Fibroblast of peridontal ligament (primary cell): ENCODE data around the gene ERMP1.

Source experiments
- DNase-seq: peaks from one replicate; pipeline ENCODE4 v3.0.0-alpha.2; 2010; ENCODE audit errors: extremely low read depth

ERMP1 gene

DNA sequence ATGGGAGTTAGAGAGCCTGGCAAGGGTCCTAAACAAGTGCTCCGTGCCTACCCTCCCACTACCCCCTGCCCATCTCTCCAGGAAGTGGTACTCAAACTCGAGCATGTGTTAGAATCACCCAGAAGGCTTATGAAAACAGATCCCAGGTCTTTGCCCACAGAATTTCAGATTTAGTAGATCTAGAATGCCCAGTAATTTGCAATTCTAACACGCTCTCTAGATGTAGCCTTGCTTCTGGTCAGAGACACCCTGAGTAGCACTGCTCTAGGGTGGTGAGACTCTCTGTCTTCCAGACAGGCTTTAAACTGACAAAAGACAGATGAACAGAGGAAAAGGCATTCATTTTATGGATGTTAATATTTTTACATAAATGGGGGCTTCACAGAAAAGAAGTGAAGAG is 20.7 kb upstream of the ERMP1 start:
- no peak for DNase-seq

DNA sequence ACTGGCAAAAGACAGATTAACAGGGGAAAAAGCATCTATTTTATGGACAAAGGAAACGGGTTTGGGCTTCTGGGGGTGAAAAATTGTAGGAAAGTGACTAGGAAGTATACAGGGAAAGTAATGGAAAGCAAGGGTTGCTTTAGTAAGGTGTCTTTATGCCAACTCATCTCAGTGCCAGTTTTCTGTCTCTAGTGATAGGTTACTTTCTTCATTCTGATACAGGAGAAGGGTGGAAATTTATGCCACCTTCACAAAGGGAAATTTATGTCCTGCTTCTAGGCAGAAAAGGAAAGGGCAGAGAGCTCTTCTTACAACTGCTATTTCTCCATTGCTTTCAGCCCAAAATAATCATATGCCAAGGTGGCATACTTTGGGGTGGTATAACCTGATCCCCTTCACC is 20.1 kb upstream of the ERMP1 start:
- no peak for DNase-seq

DNA sequence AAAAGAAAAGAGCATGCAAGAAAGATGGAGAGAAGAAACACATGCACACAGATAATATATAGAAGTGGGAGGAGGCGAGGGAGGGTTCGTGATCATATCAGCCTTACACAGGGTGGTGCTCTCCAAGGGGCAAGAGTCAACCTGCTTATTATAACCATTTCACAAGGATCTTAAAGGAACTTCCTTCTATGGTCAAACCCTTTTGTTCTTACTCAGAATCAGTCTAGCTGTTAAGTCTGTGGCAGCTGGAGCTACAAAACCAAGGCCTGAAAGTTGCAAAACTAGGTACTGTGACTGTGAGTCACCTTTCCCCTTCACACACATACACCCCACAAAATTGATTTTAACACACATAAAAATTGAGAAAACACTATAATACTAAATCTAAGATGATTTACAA is 18.5 kb upstream of the ERMP1 start:
- peak; percentile 63 for DNase-seq

DNA sequence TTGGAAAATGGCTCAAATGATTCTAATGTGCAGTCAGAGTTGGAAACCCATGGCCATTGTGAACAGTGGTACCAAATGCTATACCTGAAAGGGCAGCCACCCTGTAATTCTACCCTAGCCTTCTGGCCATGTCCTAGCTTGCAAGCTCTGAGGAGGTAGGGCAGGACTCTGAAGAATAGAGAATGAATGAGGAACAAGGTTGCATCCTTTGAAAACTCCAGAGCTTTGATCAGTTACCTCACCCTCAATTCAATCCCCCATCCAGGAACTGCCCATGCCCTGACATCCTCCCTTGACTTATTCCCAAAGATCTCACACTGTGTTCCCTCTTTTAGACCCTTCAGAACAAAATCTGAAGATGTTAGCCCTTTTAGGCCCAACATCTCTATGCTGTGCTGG is 17.8 kb upstream of the ERMP1 start:
- no peak for DNase-seq

DNA sequence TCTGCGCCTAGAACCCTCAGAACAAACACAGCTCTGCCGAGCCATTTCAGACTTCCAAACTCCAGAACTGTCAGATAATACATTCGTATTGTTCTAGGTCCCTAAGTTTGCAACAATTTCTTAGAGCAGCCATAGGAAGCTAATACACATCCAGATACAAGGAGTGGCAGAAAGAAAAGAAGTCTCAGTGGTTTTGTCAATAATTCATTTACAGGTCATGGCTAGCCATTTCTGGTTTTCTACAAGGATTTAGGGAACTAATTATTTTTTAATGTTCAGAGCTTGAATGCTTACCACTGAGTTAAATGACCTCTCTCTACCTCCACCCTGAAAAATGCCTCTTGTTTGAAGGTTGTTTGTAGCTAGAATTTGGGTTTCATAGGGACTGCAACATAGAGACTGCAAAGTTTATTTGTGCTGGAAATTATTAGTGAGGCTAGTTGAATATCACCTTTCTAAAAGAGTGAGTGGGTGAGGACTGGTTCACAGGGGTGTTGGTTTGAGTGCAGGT is 15.5 kb upstream of the ERMP1 start:
- no peak for DNase-seq

DNA sequence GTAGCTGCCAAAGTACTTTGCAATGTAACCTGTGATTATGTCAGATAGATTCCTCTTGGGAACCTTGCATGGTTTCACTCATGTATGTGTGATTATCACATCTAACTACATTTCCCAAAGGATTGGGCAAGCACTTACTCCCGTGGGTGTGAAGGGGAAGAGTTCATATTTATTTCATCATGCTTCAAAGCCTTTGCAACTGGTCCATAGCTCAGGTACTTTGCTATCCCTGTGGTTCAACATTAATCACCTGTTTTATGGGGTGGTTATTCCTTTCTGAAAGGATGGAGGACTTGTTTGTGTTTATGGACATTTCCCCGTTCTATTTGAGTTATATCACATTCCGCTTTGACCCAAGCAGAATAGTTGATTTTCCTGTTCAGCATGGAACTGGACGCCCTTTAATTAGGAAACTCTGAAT is 13.6 kb upstream of the ERMP1 start:
- peak; percentile 12 for DNase-seq

DNA sequence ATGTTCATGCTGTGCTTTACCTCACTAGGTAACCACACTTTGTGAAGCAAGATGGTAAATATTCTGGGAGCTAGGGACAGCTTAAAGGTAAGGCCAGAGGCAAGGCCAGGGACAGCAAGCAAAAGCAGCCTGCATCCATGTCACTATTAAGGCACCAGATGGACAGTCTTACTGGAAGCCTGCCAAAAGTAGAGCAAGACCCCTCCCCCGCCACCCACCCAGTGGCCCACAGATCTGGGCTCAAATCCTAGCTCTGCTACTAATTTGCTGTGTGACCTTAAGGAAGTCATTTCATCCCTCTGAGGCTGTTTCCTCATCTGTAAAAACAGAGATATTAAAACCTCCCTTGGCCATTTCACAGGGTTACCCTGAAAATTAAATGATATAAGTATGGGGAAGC is 13.2 kb upstream of the ERMP1 start:
- no peak for DNase-seq

DNA sequence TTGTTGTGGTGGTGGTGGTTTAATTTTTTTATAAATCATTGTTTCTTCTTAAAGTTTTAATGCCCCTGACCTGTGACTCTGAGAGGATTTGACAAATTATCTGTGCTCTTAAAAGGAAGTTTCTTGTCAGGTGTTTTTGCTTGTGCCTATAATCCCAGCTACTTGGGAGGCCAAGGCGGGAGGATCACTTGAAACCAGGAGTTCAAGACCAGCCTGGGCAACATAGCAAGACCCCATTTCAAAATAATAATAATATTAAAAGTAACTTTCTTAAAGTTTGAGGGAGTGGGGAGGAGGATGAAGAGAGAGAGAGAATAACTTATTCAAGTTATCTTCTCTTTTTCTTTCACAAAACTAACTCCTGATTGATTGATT is 12.2 kb upstream of the ERMP1 start:
- DNase-seq, result no peak

DNA sequence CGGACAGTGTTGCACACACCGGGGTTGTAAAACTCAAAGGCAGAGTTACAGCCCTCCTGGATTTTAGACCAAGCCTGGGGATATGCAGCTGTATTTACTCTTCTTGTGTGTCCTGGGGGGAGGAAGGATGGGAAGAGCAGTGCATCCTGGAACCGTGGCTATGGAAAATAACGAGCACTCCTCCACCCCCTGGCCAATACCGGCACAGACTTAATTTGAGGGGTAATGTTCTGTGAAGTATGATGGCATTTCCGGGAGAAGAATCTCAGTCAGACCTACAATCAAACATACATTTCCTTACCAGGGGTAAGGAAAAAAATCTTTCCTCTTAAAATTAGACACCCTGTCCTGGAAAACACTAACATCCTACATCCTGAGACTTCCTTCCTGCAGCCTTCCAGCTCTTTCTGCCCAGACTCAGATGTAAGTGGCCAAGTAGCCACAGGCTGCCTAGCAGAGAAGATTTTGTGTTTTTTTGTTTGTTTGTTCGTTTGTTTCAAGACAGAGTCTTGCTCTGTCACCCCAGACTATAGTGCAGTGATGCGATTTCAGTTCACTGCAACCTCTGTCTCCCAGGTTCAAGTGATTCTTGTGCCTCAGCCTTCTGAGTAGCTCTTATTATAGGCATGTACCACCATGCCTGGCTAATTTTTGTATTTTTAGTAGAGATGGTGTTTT is 11.0 kb upstream of the ERMP1 start:
- peak; percentile 22 for DNase-seq

DNA sequence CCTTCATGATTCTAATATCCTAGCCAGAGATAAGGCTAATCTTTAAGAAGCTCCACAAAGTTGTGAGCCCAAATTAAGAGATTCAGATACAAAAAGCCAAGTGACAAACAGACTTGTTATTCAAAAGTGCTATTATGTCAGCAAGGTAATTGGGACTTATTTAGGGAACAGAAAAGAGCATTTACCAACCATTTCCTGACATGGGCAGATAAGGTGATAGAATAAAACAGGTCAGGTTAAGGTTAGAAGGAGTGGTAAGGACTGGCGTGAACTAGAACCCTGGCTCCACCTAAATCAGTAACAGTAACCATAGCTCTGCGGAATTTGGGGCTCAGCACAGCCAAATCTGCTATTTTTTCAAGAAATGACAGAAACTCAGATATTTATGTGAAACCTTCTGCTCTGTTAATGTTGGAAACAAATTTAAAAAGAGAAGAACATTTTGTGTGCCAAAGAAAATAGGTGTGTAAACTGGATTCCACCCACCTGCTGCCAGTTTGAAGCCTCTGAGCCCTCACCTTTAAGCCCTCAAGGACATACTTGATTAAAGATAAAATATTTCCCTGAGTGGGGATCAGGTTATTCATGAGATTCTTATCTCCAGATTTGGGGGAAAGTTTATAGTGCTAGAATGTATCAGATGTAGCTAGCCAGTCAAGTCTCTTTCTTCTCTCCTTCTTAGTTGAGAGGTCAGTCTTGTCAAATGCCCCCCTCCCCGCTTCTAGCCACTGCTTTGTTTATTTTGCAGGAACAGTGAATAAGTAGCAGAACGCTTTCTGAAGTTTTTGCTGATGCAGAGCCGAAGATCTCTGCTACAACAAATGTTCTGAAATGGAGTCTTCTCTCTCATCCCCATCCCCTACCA is 10.2 kb upstream of the ERMP1 start:
- DNase-seq, result no peak

DNA sequence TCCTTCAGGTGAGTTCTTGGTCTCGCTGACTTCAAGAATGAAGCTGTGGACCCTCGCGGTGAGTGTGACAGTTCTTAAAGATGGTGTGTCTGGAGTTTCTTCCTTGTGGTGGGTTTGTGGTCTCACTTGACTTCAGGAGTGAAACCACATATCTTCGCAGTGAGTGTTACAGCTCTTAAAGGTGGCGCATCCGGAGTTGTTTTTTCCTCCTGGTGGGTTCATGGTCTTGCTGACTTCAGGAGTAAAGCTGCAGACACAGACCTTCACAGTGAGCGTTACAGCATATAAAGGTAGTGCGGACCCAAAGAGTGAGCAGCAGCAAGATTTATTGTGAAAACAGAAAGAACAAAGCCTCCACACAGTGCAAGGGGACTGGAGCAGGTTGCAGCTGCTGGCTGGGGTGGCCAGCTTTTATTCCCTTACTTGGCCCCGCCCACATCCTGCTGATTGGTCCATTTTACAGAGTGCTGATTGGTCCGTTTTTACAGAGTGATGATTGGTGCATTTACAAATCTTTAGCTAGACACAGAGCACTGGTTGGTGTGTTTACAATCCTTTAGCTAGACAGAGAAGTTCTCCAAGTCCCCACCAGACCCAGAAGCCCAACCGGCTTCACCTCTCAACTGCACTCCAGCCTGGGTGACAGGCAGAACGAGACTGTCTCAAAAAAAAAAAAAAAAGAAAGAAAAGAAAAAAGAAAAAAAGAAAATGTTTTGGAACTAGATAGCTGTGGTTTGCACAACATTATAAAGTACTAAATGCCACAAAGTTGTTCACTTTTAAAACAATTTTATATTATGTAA is 9.1 kb upstream of the ERMP1 start:
- no peak for DNase-seq

DNA sequence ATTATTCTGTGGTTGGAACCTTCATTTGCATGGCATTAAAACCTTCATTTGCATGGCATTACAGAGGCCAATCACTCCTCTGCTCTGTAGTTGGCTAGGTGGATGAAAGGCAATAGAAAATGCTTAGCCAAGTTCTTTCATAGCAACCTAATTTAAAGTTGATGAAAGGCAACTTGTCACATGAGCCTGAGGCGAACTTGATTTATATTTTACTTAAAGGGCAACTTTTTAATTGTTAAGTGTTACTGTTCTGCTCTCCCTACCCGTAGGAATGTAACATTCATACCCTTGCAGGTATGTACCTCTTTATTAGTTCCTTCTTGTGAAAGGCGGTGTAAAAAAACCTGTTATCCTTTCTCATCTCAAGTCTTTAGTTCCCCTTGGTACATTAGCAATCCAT is 7.9 kb upstream of the ERMP1 start:
- no peak for DNase-seq

DNA sequence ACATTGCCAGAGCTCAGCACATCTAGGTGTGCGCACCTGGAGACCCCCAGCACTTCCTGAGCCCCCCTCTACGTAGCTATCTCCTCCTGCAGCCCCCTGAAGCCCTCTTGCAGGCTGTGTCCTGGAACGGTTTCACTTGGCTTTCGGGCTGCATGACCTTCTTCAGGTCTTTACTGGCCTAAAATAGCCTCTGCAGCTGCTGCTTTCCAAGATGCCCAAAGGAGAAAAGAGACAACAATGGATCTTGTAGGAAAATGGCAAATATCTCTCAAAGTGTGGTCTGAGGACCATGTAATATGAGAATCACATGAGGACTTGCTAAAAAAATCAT is 6.6 kb upstream of the ERMP1 start:
- no peak for DNase-seq

DNA sequence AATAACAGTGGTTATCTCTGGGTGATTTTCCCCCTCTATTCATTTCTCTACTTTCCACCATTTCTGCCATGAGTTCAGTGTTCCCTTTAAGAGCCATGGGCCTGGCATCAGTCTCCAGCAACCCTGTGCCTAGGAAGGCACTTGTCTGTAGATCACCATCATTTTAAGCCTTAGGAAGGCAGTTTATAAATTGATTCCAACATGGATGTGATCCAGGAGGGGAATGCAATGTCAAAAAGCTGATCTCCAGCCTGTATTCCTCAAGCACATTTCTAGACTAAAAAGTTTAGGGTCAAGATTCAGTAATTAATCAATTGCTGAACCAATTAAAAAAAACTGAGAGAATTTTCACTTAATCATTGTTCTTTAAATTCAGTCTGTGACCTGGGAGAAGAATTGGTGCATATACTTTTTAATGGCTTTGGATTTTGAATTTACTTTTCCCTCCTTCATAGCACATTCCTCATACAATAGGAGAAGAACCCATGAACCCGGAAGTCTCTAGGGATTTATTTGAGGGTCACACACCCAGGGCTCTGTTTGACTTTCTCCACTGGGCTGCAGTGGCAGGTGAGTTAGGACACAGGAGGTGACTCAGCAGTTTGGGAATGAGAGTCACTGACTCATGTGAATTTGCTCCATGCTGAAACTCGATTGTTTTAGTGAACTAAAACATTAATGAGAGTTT is 6.1 kb upstream of the ERMP1 start:
- DNase-seq, result peak; percentile 23

DNA sequence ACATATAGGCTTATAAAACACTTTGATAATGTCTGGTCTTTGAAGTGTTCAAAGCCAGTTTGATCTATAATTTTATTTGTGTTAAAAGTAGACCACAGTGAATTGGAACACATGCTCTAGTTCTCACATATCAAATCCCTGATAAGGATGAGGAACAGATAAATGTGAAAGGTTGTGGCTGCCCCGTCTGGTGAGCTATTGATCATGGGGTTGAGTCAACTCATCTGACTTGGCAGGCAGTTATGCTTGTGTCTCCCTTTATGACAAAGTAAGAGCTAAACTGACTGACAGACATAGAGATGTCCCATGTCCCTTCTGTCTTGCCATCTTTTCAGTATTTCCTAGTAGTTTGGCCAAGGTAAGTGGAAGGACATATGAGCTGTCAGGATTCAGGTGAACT is 2.9 kb upstream of the ERMP1 start:
- DNase-seq, result no peak

DNA sequence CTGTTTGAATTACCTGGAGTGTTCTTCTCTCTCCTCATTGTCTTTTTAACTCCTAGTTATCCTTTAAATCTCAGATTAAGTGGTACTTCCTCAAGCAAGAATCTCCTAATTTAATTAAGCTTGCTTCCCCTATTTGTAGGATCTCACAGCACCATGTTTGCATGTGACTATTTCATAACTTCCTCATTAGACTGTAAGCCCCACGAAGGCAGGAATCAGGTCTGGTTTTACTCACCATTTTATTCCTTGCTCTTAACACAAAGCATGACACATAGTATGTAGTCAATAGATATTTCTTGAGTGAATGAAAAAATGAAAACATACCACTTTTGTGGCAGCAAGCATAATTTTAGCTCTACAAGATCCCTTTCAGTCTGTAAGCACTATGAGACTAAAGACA is 1.3 kb upstream of the ERMP1 start:
- no peak for DNase-seq

DNA sequence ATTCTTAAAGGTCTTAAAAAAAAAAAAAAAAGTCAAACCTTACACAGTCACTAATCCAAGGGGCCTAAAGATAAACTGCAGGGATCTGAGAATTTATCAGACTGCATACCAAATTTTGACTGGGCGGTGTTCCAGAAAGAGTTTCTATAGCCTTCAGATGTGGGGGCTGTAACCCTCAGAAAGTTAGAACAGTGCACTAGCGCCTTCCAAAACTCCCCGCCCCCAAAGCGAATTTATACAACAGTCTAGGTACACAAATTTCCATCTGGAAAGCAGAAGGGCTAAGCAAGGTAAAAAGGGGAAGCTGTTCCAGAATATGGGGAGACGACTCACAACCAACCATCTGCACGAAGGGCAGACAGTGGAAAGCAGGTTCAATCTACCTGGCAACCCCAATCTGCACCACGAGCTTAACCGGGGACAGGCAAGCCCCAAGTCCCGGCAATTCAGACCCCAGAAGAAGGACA is 813 bp downstream of the ERMP1 start:
- DNase-seq, result no peak

DNA sequence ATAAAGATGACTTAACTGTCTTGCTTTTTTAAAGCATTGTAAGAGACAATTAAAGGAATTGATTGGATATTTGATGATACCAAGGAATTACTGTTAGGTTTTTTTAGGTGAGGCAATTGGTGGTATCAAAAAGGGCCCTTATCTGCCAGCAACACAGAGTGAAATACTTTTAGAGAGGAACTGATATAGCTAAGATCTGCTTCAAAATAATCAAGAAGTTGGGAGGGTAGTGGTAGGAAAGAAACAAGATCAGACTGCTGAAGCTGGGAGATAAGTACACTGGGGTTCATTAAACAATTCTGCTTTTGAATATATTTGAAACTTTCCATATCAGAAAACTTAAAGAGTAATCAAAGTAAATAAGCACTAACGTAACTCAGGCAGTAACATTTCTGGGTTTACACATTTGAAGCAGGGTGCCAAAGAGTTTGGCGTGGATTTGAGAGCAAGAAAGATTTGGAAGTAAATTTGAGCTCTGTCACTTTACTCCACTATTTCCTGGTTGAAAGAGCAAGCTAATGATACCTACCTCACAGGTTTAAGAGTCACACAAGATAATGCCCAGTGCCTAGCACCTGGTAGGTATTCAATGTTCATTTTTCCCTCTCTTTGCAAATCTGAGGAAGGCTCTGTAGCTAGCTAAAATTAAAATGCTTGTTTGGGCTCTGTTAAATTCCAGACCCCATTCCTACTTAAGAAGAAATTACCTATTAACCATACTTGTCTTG is 6.9 kb downstream of the ERMP1 start:
- no peak for DNase-seq

DNA sequence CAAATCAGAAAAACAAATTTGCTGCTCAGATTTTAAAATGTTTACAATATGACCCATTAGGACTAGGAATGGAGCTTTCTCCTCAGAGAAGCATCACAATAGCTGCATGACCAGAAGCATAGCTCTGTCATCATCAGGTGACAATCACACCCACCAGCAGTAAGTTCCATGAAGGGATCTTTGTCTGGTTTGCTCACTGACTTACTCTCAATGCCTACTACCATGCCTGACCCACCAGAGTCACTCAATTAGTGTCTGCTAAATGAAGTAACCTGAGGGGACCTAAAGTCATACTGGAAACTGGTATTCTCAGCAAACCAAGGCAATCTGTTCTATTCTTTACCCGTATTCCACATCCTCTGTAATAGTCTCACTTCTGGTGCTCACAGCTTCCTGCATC is 7.7 kb downstream of the ERMP1 start:
- DNase-seq, result no peak

DNA sequence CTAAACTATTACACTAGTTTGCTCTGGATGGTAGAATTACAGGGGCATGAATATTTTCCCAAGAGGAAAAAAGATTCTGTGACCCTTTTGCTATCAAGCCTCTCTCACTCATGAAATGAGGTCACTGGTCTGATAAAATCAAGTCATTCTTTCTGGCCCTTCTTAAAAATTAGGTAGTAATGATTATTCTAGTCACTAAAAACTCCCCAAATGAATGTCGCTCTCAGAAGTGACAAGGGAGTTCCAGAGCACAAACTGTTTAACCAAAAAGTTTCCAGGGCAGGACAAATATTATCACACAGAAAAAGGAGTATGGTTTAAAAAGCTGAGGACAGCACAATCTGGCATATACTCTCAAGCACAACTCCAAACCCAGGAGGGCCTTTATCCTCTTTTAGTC is 12.5 kb downstream of the ERMP1 start:
- no peak for DNase-seq

DNA sequence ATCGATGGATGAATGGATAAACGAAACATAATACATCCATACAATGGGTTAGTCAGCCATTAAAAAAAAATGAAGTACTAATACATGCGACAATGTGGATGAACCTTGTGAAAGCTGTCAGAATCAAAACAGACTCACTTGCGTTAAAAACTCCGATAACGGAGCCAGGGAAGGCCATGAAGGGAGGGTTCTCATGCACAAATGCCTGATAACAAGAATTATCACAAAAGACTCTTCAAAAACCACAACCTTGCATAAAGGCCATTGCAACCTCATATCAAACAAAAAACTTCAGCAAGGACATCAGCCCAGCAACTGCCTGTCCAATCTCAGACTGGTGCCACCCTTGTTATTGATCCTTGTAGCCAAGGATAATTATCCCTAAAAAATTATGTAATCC is 13.7 kb downstream of the ERMP1 start:
- no peak for DNase-seq
